ENCODE measurements around the gene UGT2B15.
"Not testable (repeated sequence)": the region's sequence is repeated elsewhere in the genome, so short reads cannot be mapped to it uniquely, and the experiment has no call there.

Gene UGT2B15

GRCh38 chr4:68656445-68656973, 13.9 kb downstream of the UGT2B15 start:
- not testable (repeated sequence) for DNase-seq (ENCODE audit: low read depth in 2 of 2, low spot score in 1 of 2)

- DNase-seq (ENCODE audit: low read depth in 2 of 2, low spot score in 1 of 2): no peak
Measured at GRCh38 chr4:68655764-68656444, 14.5 kb downstream of the UGT2B15 start.

GRCh38 chr4:68654946-68655721, 15.3 kb downstream of the UGT2B15 start:
- no peak for DNase-seq (ENCODE audit: low read depth in 2 of 2, low spot score in 1 of 2)

GRCh38 chr4:68651932-68652331, 18.5 kb downstream of the UGT2B15 start:
- DNase-seq (ENCODE audit: low read depth in 2 of 2, low spot score in 1 of 2): no peak

- DNase-seq (ENCODE audit: low read depth in 2 of 2, low spot score in 1 of 2): no peak
Measured at GRCh38 chr4:68630371-68630770, 40.1 kb downstream of the UGT2B15 start.

GRCh38 chr4:68622731-68623130, 47.7 kb downstream of the UGT2B15 start:
- not testable (repeated sequence) for DNase-seq (ENCODE audit: low read depth in 2 of 2, low spot score in 1 of 2)

GRCh38 chr4:68617003-68617698, 53.3 kb downstream of the UGT2B15 start:
- DNase-seq (ENCODE audit: low read depth in 2 of 2, low spot score in 1 of 2): no peak

- no peak for DNase-seq (ENCODE audit: low read depth in 2 of 2, low spot score in 1 of 2)
Measured at GRCh38 chr4:68615699-68616422, 54.6 kb downstream of the UGT2B15 start.

GRCh38 chr4:68613752-68614151, 56.7 kb downstream of the UGT2B15 start:
- no peak for DNase-seq (ENCODE audit: low read depth in 2 of 2, low spot score in 1 of 2)

- DNase-seq (ENCODE audit: low read depth in 2 of 2, low spot score in 1 of 2): no peak
Measured at GRCh38 chr4:68606240-68606639, 64.2 kb downstream of the UGT2B15 start.

GRCh38 chr4:68599150-68599549, 71.3 kb downstream of the UGT2B15 start:
- DNase-seq (ENCODE audit: low read depth in 2 of 2, low spot score in 1 of 2): no peak

- no peak for DNase-seq (ENCODE audit: low read depth in 2 of 2, low spot score in 1 of 2)
Measured at GRCh38 chr4:68597482-68597881, 73.0 kb downstream of the UGT2B15 start.

Measured in stimulated activated CD8-positive, alpha-beta memory T cell treated with anti-CD3 and anti-CD28 coated beads, Interleukin-4, amount 100 ng/mL, for 4 hours (primary cell).